GM19372 (cell line): Measurements from ENCODE around the gene PTPRM.

Source experiments
- ATAC-seq: cut with Tn5 transposase; IDR thresholded peaks from one replicate; pipeline ENCODE4 v1.9.1; 2021; ENCODE audit warnings: mild to moderate bottlenecking, low read depth, moderate library complexity; ENCODE audit not compliant: unreplicated experiment

The PTPRM gene

GRCh38 chr18:7840411-7840810 is 273.3 kb downstream of the PTPRM start:
- no peak for ATAC-seq

DNA sequence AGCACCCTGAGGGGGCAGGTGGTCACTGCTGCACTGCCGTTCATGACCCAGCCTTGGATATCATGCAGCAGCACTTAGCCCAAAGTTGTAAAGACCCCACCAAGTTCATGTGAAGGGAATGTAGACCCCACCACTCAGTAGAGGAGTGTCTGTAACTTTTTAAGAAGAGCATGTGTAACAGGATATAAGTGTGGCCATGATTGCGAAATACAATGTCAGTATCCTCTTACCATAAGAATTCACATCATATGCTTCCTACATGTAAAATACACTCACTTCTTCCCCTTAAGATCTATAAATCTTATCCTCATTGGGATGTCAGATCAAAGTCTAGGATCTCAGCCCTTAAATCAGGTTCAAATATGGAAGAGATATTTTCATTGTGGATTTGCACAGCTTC is 276.9 kb downstream of the PTPRM start:
- ATAC-seq: no peak

DNA sequence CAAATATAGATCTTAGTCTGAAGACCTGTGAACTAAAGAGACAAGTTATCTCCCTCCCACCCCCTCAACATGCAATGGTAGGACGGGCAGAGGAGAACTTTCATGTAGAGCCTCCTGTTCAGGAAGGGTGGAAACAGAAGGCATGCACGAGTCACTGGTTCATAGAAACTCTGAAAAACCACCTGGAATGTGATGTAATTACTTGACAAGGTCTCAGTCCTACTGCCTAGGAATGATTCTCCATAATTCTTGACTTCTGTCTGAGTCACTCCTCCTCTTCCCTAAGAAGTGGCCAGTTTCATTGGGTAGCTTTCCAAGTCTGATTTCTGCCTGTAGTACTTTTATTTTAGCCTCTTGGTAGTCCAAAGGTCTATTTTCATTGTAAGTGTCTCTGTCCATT is 277.3 kb downstream of the PTPRM start:
- no peak for ATAC-seq

DNA sequence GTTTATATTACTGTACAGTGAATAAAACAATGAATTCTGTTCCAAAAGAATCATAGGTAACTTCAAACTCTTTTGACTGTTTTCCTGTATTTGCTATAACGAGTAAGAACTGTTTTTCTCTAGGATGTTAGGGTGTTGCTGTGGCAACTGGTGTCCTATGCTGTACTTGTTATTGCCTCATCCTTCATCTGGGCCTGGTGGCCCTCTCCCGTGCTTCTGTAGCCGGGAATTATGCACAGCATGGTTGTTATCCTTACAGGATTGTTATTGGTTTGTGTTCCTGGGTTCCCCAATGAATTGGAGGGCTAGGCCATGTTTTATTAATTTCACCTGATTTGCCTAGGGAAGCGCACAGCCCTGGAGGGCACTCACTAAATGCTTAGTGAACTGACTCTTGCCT is 279.2 kb downstream of the PTPRM start:
- no peak for ATAC-seq

GRCh38 chr18:7847357-7848053 is 280.4 kb downstream of the PTPRM start:
- ATAC-seq: no peak

DNA sequence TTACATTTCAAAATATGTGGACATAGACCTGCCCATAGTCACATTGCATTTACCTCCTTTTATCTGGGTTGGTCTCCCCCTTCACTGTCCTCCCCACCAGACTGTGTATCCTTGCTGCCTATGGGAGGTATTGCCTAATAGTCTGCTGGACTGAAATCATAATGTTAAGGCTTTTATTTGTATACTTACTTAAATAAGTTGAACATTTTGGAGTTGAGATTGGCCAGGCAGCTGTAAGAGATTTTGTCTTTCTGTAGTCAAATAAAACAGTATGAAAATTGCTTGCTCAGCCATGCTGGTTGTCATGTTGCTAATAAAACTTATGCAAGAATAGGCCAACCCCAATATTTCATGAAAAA is 280.9 kb downstream of the PTPRM start:
- no peak for ATAC-seq

DNA sequence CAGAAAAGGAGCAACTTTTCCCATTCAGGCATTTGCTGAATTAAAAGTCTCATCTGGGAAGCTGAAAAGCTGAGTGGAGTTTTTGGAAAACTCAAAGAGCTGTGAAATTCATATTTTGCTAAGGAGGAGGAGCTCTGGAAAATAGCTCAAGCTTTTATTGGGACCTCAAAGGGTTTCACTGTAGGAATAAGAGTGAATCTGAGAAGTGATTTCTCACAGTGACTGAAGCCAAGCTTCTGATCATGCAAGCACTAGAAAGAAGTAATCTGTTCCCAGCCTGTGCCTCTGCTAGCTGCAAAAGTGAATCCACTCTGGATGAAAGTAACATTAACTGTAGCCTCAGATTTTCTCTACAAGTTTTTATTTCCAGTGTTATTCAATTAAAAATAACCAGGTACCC is 283.3 kb downstream of the PTPRM start:
- ATAC-seq: no peak

- ATAC-seq: no peak
Observed at GRCh38 chr18:7855028-7855427, 287.9 kb downstream of the PTPRM start.

GRCh38 chr18:7855671-7856070 is 288.6 kb downstream of the PTPRM start:
- ATAC-seq: no peak

DNA sequence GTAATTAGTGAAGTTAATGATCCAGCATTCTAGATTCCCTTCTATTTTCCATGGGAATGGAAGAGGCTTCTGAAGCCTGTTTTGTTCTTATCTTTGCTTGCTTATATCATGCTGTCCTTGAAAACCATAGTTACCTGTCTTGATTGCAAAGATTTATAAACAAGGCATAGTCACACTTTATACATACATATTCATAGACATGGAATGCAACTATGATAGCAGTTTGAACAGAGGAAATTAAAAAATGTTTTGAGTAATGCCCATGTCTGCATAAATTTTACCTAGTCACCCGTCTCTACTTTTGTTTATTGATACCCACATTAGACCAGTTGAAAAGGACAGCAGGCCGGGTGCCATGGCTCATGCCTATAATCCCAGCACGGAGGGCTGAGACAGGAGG is 289.0 kb downstream of the PTPRM start:
- ATAC-seq: no peak

DNA sequence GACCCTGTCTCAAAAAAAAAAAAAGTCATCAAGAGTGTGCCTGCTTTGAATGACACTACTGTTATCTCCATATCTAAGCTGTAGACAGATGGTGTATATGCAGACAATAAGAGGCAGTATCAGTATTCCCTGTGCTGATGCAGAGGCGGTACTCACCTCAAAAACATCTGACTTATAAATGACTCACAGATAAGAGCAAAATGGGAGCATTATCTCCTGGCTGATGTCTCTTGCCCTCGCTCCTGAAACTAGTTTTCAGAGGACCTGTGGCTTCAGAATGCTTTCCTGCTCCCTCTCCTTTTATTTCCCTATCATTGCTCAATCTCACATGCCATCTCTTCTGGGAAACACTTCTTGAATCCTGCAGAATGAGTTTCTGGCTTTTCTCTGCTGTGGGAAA is 289.6 kb downstream of the PTPRM start:
- ATAC-seq: no peak

- ATAC-seq: no peak
Observed at GRCh38 chr18:7857562-7857961, 290.4 kb downstream of the PTPRM start.

- no peak for ATAC-seq
Observed at GRCh38 chr18:7859122-7859521, 292.0 kb downstream of the PTPRM start.

- no peak for ATAC-seq
Observed at GRCh38 chr18:7870266-7870665, 303.1 kb downstream of the PTPRM start.

DNA sequence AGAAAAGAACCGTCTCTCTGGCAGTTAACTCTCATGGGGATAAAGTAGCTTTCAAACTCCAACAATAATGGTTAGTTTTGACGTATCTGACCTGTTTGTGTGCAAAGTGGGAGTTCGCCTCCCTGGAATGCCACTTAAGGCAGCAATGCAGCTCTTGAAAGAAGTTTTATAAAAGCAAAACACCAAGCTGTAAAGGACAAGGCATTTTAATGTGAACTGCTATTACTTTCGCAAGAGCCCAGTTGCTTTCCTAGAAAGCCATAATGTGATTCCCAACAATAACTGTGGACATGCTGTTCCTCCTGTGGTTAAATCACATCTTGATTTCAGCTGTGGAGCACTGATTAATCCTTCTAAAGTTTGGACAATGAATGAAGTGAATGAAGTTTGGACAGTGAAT is 303.7 kb downstream of the PTPRM start:
- ATAC-seq: no peak

DNA sequence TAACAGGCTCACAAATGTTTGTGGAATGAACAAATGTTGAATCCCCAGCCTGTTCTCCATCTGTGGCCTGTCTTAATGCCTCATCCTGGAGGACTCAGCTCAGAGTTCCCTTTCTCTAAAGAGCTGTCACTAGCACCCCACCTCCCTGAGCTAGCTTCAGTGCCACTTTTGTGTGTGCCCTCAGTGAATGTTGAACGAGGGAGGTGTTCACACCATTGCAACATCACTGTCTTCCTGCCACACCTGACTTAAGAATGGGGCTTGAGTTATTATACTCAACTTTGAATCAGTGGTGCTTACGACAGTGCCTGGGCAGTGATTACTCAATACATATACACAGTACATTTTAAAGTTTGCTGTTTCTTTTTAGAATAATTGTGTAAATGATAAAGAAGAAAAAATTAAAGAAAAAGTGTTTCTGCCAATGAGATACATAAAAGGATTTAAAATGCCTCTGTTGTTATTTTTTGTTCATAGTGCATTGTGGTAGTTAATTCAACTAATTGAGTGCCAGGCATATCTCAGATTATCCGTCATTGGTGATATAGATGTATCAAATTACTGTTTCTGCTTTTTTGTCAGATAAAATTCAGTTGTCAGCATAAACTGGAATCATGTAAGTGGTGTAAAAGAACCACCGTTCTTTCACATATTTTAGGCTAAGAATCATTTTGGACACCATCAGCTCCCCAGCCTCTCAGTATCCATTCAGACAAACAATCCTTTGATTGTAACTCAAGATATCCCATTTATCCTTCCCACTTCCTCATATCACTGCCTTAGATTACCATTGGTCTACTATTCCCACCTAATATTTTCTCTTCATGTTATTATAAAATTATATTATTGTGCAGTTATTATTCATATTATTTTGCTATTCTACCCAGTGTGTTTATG is 304.7 kb downstream of the PTPRM start:
- no peak for ATAC-seq

DNA sequence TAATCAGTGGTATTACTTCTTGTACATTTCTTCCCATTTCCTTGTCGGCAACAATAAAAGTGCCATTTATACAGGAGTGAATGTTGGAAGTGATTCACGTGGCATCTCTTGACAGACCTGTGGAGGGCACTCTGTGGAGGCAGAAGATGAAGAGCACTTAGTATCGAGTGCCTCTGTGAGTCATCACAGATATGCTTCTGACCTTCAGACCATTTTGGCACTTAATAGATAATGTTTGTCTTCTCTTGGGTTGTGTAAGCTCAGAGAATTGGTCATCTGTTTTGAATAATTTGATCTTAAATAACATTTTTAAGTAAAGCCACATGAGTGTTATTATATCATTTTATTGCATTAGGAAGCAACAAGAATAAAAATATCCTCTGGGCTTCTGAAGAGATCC is 305.5 kb downstream of the PTPRM start:
- ATAC-seq: no peak

- no peak for ATAC-seq
Observed at GRCh38 chr18:7873316-7873715, 306.2 kb downstream of the PTPRM start.

- no peak for ATAC-seq
Observed at GRCh38 chr18:7876354-7877104, 309.4 kb downstream of the PTPRM start.

- ATAC-seq: no peak
Observed at GRCh38 chr18:7877609-7878008, 310.5 kb downstream of the PTPRM start.
